Activated CD8-positive, alpha-beta memory T cell treated with anti-CD3 and anti-CD28 coated beads, Interleukin-2, amount 50 U/mL, for 4 hours (primary cell): ENCODE results near the gene ZNF407.
"Not testable (repeated sequence)": the region's sequence is repeated elsewhere in the genome, so short reads cannot be mapped to it uniquely, and the experiment has no call there.

Source experiments
- DNase-seq: peaks from one replicate; pipeline ENCODE4 v3.0.0-alpha.2; 2020

Gene ZNF407

DNA sequence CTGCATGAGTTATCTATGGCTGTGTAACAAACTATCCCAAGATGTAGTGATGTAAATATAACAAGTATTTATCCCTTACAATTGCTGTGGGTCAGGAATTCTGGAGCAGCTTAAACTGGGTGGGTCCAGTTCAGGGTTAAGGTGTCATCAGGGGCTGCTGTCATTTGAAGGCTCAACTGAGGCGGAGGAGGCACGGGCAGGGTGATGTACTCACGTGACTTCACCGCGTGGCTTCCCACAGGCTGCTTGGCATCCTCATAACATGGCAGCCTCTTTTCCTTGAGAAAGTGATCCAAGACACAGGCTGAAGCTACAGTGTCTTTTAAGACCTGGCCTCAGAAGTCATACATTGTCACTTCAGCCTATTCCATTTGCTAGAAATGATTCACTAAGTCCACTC lies 485.5 kb downstream of the ZNF407 start:
- DNase-seq = no peak

DNA sequence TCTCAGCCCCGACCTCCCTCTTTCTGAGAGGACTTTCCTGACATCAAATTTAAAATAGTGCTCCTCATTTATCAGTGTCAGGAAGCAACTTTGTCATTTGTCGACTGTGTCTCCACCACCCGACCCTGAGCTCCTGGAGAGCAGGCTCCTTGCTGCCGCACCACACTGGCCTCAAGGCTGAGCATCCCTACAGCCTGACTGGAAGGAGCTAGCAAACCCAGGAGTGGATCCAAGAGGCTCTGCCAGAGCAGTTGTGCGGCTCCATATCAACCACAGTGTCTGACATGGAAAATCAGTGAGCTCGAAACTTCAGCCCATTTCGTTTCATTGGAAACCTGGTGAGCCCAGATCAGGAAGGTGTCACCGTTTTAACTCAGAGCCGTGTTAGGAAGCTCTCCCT lies 486.1 kb downstream of the ZNF407 start:
- no peak for DNase-seq

GRCh38 chr18:75085676-75086075 lies 488.0 kb downstream of the ZNF407 start:
- not testable (repeated sequence) for DNase-seq

DNA sequence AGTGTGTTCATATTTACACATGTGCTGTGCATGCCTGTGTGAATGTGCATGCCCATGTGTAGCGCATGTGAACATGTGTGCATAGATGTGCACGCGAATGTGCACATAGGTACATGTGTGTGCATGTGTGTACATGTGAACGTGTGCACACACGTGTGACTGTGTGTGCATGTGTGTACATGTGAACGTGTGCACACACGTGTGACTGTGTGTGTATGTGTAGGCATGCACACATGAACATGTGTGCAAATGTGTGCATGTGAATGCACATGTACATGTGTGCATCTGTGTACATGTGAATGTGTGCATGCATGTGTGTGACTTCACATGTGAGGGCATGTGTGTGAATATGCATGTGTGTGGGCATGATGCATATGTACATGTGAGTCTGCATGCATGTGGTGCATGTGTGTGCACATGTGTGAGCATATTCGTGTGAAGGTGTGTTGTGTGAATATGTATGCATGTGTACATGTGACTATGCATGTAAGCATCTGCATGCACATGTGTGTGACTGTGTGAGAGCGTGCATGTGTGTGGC lies 488.9 kb downstream of the ZNF407 start:
- no peak for DNase-seq

DNA sequence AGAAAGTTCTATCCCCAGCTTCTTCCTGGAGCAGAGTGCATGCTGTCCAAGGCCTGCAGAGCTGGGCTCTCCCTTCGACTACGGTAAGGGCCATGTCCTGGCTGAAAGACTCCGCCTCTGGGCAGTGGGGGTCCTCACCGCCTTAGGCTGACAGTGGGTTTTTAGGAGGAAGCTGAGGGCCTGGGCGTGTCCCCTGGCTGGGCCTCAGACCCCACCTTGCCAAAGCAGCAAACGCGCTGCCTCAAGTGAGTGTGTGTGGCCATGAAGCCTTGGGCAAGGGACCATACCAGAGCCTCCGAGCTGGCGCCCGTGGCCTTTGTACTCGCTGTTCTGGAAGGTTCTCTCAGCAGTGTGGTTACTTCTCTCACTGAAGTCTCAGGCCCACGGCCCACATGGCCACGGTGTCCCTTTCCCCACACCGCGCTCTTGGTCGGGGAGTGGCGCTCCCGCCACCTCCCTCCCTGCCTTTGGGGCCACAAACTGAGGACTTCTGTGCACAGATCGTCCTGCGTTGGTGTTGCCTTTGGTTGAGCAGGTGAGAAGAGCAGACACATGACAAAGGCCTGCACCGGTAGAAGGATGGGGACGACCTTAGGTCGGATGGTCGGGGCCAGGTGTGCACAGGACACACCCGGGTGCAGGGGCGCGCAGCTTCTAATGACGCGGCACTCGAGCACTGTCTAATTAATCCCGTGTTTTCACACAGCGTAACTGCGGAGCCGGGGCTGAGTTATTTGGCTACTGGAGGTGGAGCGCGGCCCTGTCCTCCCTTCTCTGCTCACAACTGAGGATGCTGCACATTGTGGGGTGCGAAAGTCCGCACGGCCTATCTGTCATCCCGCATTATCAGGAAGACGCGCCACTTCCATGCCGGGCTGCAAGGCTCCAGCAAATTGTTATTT lies 489.7 kb downstream of the ZNF407 start:
- no peak for DNase-seq

DNA sequence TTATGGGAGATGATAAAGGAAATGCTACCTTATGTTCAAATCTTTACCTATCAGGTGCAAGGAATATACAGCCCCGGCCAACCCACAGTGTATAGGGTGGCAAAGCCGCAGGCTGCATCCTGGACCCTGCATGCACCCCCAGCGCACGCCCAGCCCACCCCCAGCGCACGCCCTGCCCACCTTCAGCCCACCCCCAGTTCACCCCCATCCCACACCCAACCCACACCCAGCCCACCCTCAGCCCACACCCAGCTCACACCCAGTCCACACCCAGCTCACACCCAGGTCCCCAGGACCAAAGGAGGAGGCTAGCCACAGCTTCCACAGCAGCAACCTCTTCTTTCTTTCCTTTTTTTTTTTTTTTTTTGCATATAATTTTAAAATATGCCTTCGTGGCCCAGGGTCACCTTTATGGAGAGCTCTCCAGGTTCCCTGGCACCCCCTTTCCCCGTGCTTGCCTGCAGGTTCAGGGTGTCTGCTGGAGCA lies 490.4 kb downstream of the ZNF407 start:
- no peak for DNase-seq

- no peak for DNase-seq
Observed at GRCh38 chr18:75088622-75089211, 491.0 kb downstream of the ZNF407 start.

DNA sequence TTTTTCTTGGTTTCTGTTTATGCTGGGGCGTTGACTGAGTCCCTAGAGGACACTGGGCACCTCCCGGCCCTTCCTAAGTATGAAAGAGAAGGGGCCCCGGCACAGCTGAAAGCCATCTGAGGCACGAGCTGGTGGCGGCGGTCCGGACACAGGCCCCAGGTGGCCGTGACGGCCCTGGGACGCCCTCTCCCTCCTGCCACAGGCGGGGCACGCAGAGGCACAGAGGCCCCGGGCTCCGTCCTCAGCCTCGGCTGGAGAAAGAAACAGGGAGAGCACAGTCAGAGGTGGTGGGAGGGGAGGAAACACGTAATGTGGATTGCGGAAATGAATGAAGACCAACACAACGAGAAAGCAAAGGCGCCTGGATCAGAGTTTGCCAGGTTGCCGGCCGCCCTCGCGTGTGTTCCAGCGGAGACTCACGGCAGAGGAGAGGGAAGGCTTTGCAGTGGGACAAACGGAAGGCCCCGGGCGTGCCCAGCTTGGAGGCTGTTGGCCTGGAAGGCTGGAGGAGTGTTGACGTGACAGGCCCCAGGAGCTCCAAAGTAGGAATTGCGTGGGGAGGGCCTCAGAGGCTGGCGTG lies 492.2 kb downstream of the ZNF407 start:
- DNase-seq = no peak

DNA sequence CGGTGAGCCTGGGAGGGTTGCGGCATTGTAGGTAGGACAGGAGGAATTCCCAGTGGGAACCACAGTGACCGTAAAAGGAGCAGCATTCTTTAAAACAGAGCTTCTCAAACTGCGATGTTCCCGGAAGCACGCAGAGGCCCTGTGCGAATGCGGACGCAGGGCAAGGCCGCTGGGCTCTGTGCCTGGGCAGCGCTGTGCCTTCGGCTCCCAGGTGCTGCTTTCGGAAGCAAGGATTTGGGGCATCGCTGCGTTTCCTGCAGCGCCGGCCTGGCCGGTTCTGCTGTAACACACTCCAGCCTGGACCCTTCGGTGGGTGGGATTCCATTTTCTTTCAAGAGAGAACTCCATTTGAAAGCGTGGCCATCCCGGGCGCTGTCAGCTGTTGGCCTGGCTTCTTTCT lies 492.7 kb downstream of the ZNF407 start:
- no peak for DNase-seq

- DNase-seq = no peak
Observed at GRCh38 chr18:75097491-75098225, 500.0 kb downstream of the ZNF407 start.

- no peak for DNase-seq
Observed at GRCh38 chr18:75100832-75101630, 503.4 kb downstream of the ZNF407 start.

- no peak for DNase-seq
Observed at GRCh38 chr18:75101916-75102315, 504.2 kb downstream of the ZNF407 start.

- not testable (repeated sequence) for DNase-seq
Observed at GRCh38 chr18:75104029-75104428, 506.4 kb downstream of the ZNF407 start.

GRCh38 chr18:75104483-75104882 lies 506.8 kb downstream of the ZNF407 start:
- no peak for DNase-seq

DNA sequence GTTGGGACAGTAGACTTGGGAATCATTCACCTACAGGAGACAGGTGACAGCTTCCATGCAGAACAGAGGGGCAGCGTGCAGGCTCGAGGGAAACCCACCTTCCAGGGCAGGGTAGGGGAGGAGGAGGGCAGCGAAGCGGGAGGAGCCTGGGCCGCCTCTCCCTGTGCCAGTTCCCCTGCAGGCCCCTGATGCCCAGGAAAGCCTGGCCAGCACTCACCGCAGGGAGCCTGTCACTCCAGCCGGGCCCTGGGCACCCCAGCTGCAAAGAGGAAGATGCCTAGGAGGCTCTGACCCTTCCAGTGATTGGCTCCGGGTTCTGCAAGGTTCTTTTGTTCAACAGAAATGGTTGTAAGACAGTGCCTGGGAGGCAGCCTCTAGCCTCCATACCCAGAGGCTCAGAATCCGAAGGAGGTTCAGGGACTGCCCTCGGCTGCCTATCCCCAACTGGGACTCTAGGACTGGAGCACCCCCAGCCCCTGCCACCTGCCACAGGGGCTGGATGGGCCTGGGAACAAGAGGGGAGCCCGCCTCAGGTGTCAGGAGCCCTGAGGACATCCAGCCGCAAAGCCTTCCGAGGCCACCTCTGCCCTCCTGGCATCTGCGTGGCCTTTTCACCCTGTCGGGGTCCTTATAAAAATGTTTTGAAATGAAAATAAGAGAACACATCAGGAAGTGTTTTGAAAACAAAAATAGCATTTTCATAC lies 508.0 kb downstream of the ZNF407 start:
- DNase-seq = no peak

GRCh38 chr18:75106746-75107145 lies 509.1 kb downstream of the ZNF407 start:
- no peak for DNase-seq

DNA sequence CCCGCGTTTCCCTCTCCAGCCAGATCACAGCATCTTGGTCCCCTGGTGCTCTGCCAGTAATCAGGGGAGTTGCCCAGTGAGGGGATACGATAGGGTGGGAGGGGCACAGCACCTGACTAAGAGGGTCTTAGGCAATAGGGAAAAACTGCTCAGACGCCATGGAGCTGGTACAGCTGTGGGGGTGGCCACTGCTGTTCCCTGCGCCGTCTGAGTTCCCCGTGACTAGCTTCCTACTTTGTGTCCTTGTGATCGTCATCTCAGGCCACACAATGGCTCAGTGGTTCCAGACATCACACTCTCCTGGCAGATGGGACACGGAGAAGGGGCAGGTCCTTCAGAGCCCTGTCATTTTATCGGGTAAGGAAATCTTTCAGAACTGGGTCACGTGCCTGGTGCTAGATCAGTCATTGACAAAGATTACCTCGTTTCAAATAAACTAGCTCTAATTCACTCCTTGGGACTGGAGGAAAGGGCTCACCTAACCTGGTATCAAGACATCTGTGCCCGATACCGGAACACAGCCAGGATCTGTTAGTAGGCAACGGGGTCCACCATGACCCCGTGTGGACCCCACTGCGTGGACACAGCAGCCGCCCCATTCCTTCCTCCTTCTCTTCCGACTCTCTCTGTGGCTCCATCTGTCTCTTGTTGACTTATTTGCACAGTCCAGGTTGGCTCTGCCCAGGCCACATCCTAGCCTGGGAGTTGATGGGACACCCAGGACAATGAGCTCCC lies 509.7 kb downstream of the ZNF407 start:
- no peak for DNase-seq

- no peak for DNase-seq
Observed at GRCh38 chr18:75107931-75108276, 510.2 kb downstream of the ZNF407 start.

- no peak for DNase-seq
Observed at GRCh38 chr18:75108579-75109318, 511.1 kb downstream of the ZNF407 start.

- DNase-seq = no peak
Observed at GRCh38 chr18:75109319-75109691, 511.6 kb downstream of the ZNF407 start.
